ENCODE data around the gene CACNB2.

GRCh38 chr10:18527687-18528086, 387.5 kb downstream of the CACNB2 start:
- TF ChIP-seq TAF1 (IDR thresholded peaks at IDR 0.05; ENCODE audit: borderline replicate concordance, low read depth, low read length), result no peak
- TF ChIP-seq MXI1 (IDR thresholded peaks at IDR 0.05; ENCODE audit: low read depth, low read length), result no peak
- TF ChIP-seq CTCF (IDR thresholded peaks at IDR 0.05), result no peak
- no peak for TF ChIP-seq RFX5 (IDR thresholded peaks at IDR 0.05; ENCODE audit: low read length)
- no peak for TF ChIP-seq POLR2AphosphoS5 (IDR thresholded peaks at IDR 0.05; ENCODE audit: low read depth, low read length)
